Measurements from ENCODE around the gene COX20.

The COX20 gene

GRCh38 chr1:244881552-244882280, 46.3 kb downstream of the COX20 start:
- no peak for FAIRE-seq

DNA sequence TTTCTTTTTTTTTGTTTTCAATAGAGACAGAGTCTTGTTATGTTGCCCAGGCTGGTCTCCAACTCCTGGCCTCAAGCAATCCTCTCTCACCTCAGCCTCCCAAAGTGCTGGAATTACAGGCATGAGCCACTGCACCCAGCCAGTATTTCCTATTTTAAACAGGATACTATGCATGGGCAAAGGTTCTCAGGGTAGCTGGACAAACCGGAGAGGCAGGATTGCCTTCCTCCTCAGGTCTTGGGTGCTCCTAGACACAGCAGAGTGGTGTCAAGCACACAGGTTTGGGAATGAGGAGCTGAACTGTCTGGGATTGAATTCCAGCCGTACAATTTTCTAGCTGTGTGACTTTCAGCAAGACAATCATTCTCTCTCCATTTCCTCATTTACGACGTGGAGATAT, 51.8 kb downstream of the COX20 start:
- no peak for FAIRE-seq

GRCh38 chr1:244893836-244894235, 58.4 kb downstream of the COX20 start:
- FAIRE-seq = no peak
